H1 (cell line): ENCODE data around the gene SCN1B. TPM values are rescaled to one million over a fixed set of nuclear protein-coding genes. Genes with fewer than 3 reads are reported as not detected.

ENCODE experiments used
- CTCF ChIA-PET: fragments of 300-600 bp; sonication (Branson Sonifier 250); formaldehyde crosslinking; loops from one replicate; lab custom pipeline; 2021; ENCODE audit not compliant: partially characterized antibody; lab: Charles Lee
- POLR2A ChIA-PET: fragments of 300-600 bp; sonication (Branson Sonifier 250); formaldehyde crosslinking; loops from one replicate; lab custom pipeline; 2021; ENCODE audit warnings: inconsistent platforms; ENCODE audit not compliant: partially characterized antibody; lab: Charles Lee
- DNase-seq, 2 experiments: peaks; one replicate each; pipeline versions ENCODE4 v3.0.0 to v3.0.0-alpha.2; 2010 to 2022; ENCODE audit warnings: low spot score in 2 of 2, low read depth in 1 of 2, mixed read lengths in 1 of 2
- FAIRE-seq: peaks from 2 replicates; lab custom pipeline; 2011; peaks lifted over from hg19 to GRCh38; lab: Jason Lieb, UNC
- H2AFZ ChIP-seq: 2 replicates; pipeline ENCODE4 v1.8.1; 2012; ENCODE audit warnings: low read length, inconsistent platforms
- H2AK5ac ChIP-seq: 2 replicates; pipeline ENCODE4 v1.6.1; 2013; ENCODE audit warnings: low read depth, low read length
- H2BK120ac ChIP-seq: replicated peaks from 2 replicates; pipeline ENCODE3; 2013; ENCODE audit warnings: low read depth, low read length, inconsistent platforms
- H2BK12ac ChIP-seq: 2 replicates; pipeline ENCODE4 v1.6.1; 2013; ENCODE audit warnings: low read depth, low read length
- H2BK15ac ChIP-seq: 2 replicates; pipeline ENCODE4 v1.6.1; 2013; ENCODE audit warnings: low read length
- H2BK20ac ChIP-seq: 2 replicates; pipeline ENCODE4 v1.6.1; 2013; ENCODE audit warnings: low read length
- H2BK5ac ChIP-seq: 2 replicates; pipeline ENCODE4 v1.6.1; 2013; ENCODE audit warnings: low read depth, low read length
- H3K14ac ChIP-seq: 2 replicates; pipeline ENCODE4 v1.6.1; 2013; ENCODE audit warnings: inconsistent platforms; ENCODE audit not compliant: insufficient read length
- H3K18ac ChIP-seq: 2 replicates; pipeline ENCODE4 v1.6.1; 2013; ENCODE audit warnings: low read length; ENCODE audit errors: extremely low read depth
- H3K23ac ChIP-seq: 2 replicates; pipeline ENCODE4 v1.6.1; 2013; ENCODE audit warnings: inconsistent platforms; ENCODE audit not compliant: insufficient read length
- H3K23me2 ChIP-seq: 2 replicates; pipeline ENCODE4 v1.6.1; 2013; ENCODE audit warnings: low read depth, low read length
- H3K27ac ChIP-seq: 2 replicates; pipeline ENCODE4 v1.6.1; 2011; ENCODE audit warnings: low read depth, low read length, inconsistent platforms
- H3K27me3 ChIP-seq, 4 experiments: replicated peaks in 1 of 4; 1 replicate in 1 of 4; 2 replicates in 3 of 4; pipeline versions ENCODE4 v1.6.1 to v1.8.1; 2011 to 2013; ENCODE audit warnings: low read length in 3 of 4, mild to moderate bottlenecking in 3 of 4, inconsistent platforms in 2 of 4, mixed read lengths in 2 of 4, moderate library complexity in 1 of 4; ENCODE audit not compliant: control insufficient read depth in 3 of 4, insufficient read depth in 3 of 4; ENCODE audit errors: extremely low read depth in 1 of 4
- H3K36me3 ChIP-seq, 4 experiments: 2 replicates each; pipeline versions ENCODE4 v1.6.1 to v1.8.1; 2011 to 2013; ENCODE audit warnings: mild to moderate bottlenecking in 4 of 4, low read length in 3 of 4, moderate library complexity in 2 of 4, control low read depth in 1 of 4, inconsistent platforms in 1 of 4; ENCODE audit not compliant: insufficient read depth in 4 of 4, control insufficient read depth in 2 of 4
- H3K4ac ChIP-seq: replicated peaks from 2 replicates; pipeline ENCODE3; 2013; ENCODE audit warnings: low read length, low read depth, mixed read lengths, inconsistent platforms; ENCODE audit not compliant: insufficient read length
- H3K4me1 ChIP-seq, 4 experiments: replicated peaks in 1 of 4; 1 replicate in 1 of 4; 2 replicates in 3 of 4; pipeline versions ENCODE4 v1.6.1 to v1.8.1; 2011 to 2013; ENCODE audit warnings: low read length in 3 of 4, inconsistent platforms in 2 of 4, mixed read lengths in 1 of 4; ENCODE audit not compliant: insufficient read depth in 4 of 4, control insufficient read depth in 3 of 4
- H3K4me2 ChIP-seq, 2 experiments: 2 replicates each; pipeline versions ENCODE4 v1.6.1 to v1.8.1; 2011 to 2013; ENCODE audit warnings: low read depth in 2 of 2, low read length in 2 of 2, control low read depth in 1 of 2, inconsistent platforms in 1 of 2, mild to moderate bottlenecking in 1 of 2; ENCODE audit not compliant: insufficient read depth in 1 of 2
- H3K4me3 ChIP-seq, 4 experiments: fragments of 200-600, 300-600 bp in 1 of 4; sonication (generic), shearing (Covaris generic), sonication (Bioruptor Twin) in 1 of 4; 2 replicates each; pipeline versions ENCODE4 v1.5.1 to v1.8.1; 2011 to 2016; ENCODE audit warnings: low read length in 4 of 4, low read depth in 3 of 4, control low read depth in 2 of 4, inconsistent platforms in 2 of 4, mild to moderate bottlenecking in 2 of 4, mixed read lengths in 1 of 4, moderate library complexity in 1 of 4; ENCODE audit not compliant: insufficient read depth in 2 of 4; ENCODE audit errors: extremely low read depth in 1 of 4
- H3K56ac ChIP-seq: replicated peaks from 2 replicates; pipeline ENCODE3; 2013; ENCODE audit warnings: low read depth, mild to moderate bottlenecking, mixed read lengths, low read length, inconsistent platforms; ENCODE audit not compliant: insufficient read length
- H3K79me1 ChIP-seq: 2 replicates; pipeline ENCODE4 v1.6.1; 2013; ENCODE audit warnings: low read depth, low read length, control low read depth
- H3K79me2 ChIP-seq, 2 experiments: 2 replicates each; pipeline versions ENCODE4 v1.6.1 to v1.8.1; 2012 to 2013; ENCODE audit warnings: low read length in 2 of 2, mild to moderate bottlenecking in 2 of 2, inconsistent platforms in 1 of 2; ENCODE audit not compliant: insufficient read depth in 2 of 2, control insufficient read depth in 1 of 2
- H3K9ac ChIP-seq, 4 experiments: replicated peaks in 1 of 4; 1 replicate in 1 of 4; 2 replicates in 3 of 4; pipeline versions ENCODE4 v1.6.1 to v1.8.1; 2011 to 2013; ENCODE audit warnings: low read depth in 3 of 4, low read length in 3 of 4, control low read depth in 2 of 4, mild to moderate bottlenecking in 2 of 4, moderate library complexity in 2 of 4, inconsistent platforms in 1 of 4; ENCODE audit errors: extremely low read depth in 1 of 4
- H3K9me3 ChIP-seq, 2 experiments: 2 replicates each; pipeline versions ENCODE4 v1.6.1 to v1.8.1; 2012 to 2013; ENCODE audit warnings: mild to moderate bottlenecking in 2 of 2, moderate library complexity in 2 of 2, control low read depth in 1 of 2, inconsistent platforms in 1 of 2, low read depth in 1 of 2, low read length in 1 of 2, mixed read lengths in 1 of 2; ENCODE audit not compliant: insufficient read depth in 2 of 2
- H4K20me1 ChIP-seq, 2 experiments: replicated peaks in 1 of 2; 2 replicates each; pipeline versions ENCODE3 to v1.8.1; 2011 to 2013; ENCODE audit warnings: inconsistent platforms in 2 of 2, low read length in 2 of 2, mild to moderate bottlenecking in 1 of 2; ENCODE audit not compliant: insufficient read depth in 2 of 2, control insufficient read depth in 1 of 2
- H4K5ac ChIP-seq: 2 replicates; pipeline ENCODE4 v1.6.1; 2013; ENCODE audit warnings: low read length, low read depth, mixed read lengths, inconsistent platforms; ENCODE audit not compliant: insufficient read length
- H4K8ac ChIP-seq: 2 replicates; pipeline ENCODE4 v1.8.0; 2013; ENCODE audit warnings: mild to moderate bottlenecking, moderate library complexity, low read length, inconsistent platforms; ENCODE audit not compliant: insufficient read depth; ENCODE audit errors: extremely low read depth
- H4K91ac ChIP-seq: replicated peaks from 2 replicates; pipeline ENCODE3; 2013; ENCODE audit warnings: low read length, mixed read lengths, inconsistent platforms; ENCODE audit not compliant: insufficient read length
- ASH2L ChIP-seq: fragments of 200-600, 300-600 bp; sonication (generic); IDR thresholded peaks from one replicate; pipeline ENCODE4 v1.7.1; 2017; ENCODE audit warnings: low read length
- GTF2F1 ChIP-seq: IDR thresholded peaks from 2 replicates; pipeline ENCODE4 v1.6.1; 2012; ENCODE audit warnings: low read depth, low read length, improper control_type of control experiment, borderline replicate concordance
- HDAC6 ChIP-seq: IDR thresholded peaks from one replicate; pipeline ENCODE4 v1.7.1; 2012; ENCODE audit warnings: low read depth, mild to moderate bottlenecking, inconsistent platforms, low read length, moderate library complexity
- POLR2A ChIP-seq, 2 experiments: IDR thresholded peaks; 1 replicate in 1 of 2; 2 replicates in 1 of 2; pipeline ENCODE4 v1.6.1; 2011; ENCODE audit warnings: low read depth in 2 of 2, low read length in 2 of 2, mild to moderate bottlenecking in 2 of 2; ENCODE audit errors: control extremely low read depth in 1 of 2
- POLR2AphosphoS5 ChIP-seq: IDR thresholded peaks from 2 replicates; pipeline ENCODE4 v1.6.1; 2011; ENCODE audit warnings: low read depth, low read length
- RNF2 ChIP-seq: fragments of 200-900, 300-1000 bp; sonication (generic); IDR thresholded peaks from 2 replicates; pipeline ENCODE4 v1.7.1; 2016; ENCODE audit warnings: borderline replicate concordance, low read depth, mild to moderate bottlenecking, antibody characterized with exemption, low read length; ENCODE audit not compliant: poor library complexity, severe bottlenecking; ENCODE audit errors: missing control alignments
- SIX5 ChIP-seq: IDR thresholded peaks from 2 replicates; pipeline ENCODE4 v1.6.1; 2011; ENCODE audit warnings: mild to moderate bottlenecking, low read depth, low read length
- SUZ12 ChIP-seq: fragments of 200-600 bp; sonication (generic); IDR thresholded peaks from 2 replicates; pipeline ENCODE4 v1.6.1; 2012; ENCODE audit warnings: mild to moderate bottlenecking, inconsistent platforms, low read length, moderate library complexity, mixed read lengths
- ZNF274 ChIP-seq: IDR thresholded peaks from 2 replicates; pipeline ENCODE4 v1.7.0; 2012; ENCODE audit warnings: low read length, borderline replicate concordance; ENCODE audit errors: extremely low read depth
- WGBS, 2 experiments: shearing (Covaris generic) in 1 of 2; methylation state at CpG; one replicate each; pipeline versions ENCODE4 v1.1.6 to v1.1.7; 2013 to 2015; ENCODE audit warnings: low lambda C conversion rate in 2 of 2, mixed read lengths in 2 of 2, inconsistent platforms in 1 of 2, low coverage in 1 of 2, missing lambda C conversion rate in 1 of 2; ENCODE audit not compliant: insufficient replicate concordance in 2 of 2, insufficient coverage in 1 of 2, insufficient read length in 1 of 2; ENCODE audit errors: extremely low coverage in 1 of 2, missing lambda C conversion rate in 1 of 2; 5-methylcytosine and 5-hydroxymethylcytosine counted together
- polyA plus RNA-seq, 7 experiments: library from polyadenylated mRNA; depleted of rRNA in 3 of 7; stranded (reverse) in 5 of 7; unstranded in 2 of 7; fragments of >200 nt in 5 of 7; fragments of 200-250 nt in 2 of 7; gene quantifications; 1 replicate in 5 of 7; 2 replicates in 1 of 7; 4 replicates in 1 of 7; pipeline versions ENCODE4 v1.2.1 to v1.2.3, GENCODE V29; 2011 to 2013; ENCODE audit warnings: missing spikeins in 2 of 7, mixed read lengths in 2 of 7
- total RNA-seq: library from RNA; stranded (reverse); fragmentation: NEBNext Ultra II Directional; extraction: Animal tissue kit (Norgen Biotek cat#: 25700); gene quantifications from 2 replicates; pipeline ENCODE4 v1.2.1, GENCODE V29; 2021
- TF ChIP-seq, protein P1 (sequence below): IDR thresholded peaks from 2 replicates; pipeline ENCODE4 v1.6.1; 2012; ENCODE audit warnings: inconsistent platforms

Gene SCN1B
- total and polyA plus RNA-seq, 2 of the 8 experiments (the other 6 are each of a cell fraction or from before 2014, with no cell fraction given), result 3.1 to 3.5 TPM

DNA sequence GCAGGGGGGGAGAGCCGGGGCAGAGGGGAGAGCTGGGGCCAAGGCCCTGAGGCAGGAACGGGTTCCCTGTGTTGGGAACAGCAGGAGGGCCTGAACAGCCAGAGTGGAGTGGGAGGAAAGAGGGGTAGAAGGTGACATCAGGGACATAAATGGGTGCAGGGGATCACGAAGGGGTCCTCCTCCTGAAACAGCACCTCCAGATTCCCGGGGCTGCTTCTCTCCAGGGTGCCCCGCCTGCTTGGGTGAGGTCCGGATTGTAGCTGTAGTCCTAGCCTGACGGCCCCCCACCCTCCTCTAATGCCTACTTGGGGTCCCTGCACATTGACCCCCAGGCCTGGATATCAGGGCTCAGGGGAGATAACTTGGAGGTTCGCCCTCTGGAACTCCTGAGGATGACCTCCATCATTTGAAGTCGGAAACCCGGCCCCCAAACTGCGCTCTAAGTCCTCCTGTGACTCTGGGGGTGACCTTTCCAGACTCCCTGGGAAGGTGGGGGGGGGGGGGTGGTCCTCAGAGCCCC lies 473 bp upstream of the SCN1B start:
- Histone ChIP-seq H3K79me1 (no peaks in the 10 kb centered on the region), H3K79me2 (no peaks in the 10 kb centered on the region), H2BK12ac (no peak overlapping the region), H2BK15ac (no peak overlapping the region), H3K9ac (no peak overlapping the region), H3K4me1 (peaks cover 0 to 8% (median 4%) of the 10 kb centered on the region in 4 experiments; a peak in 6 of 7 replicates), H3K56ac (no peak overlapping the region), H3K9me3 (no peaks in the 10 kb centered on the region), H2AFZ (no peak overlapping the region), H4K91ac (no peak overlapping the region), H3K27me3 (peaks cover 4 to 32% (median 28%) of the 10 kb centered on the region in 4 experiments), H2BK5ac (no peak overlapping the region), H3K4me2 (peak overlapping the region; percentile 77 to 95), H2BK20ac (no peak overlapping the region), H3K4me3 (peak overlapping the region; percentile 38 to 69 (median 40)), H3K4ac (no peak overlapping the region), H4K8ac (0 out of 2 replicates have a peak overlapping the region, but pooled peaks have one; percentile 17), H4K20me1 (peaks cover 7 to 12% of the 10 kb centered on the region in 2 experiments), H4K5ac (no peak overlapping the region), H3K23me2 (peaks cover 10% of the 10 kb centered on the region; the same call in 1 of the 2 replicates), H3K36me3 (peaks cover 11 to 32% (median 22%) of the 10 kb centered on the region in 4 experiments), H3K18ac (peak overlapping the region; percentile 32; the same call in 1 of the 2 replicates), H2AK5ac (no peak overlapping the region; the same call in 1 of the 2 replicates), H3K27ac (no peak overlapping the region), H3K14ac (no peak overlapping the region), H3K23ac (no peak overlapping the region), H2BK120ac (no peak overlapping the region)
- FAIRE-seq (no peak), DNase-seq (peak in 1 of 2 experiments; percentile 62)
- ChIA-PET CTCF (interaction anchor here (0.9 kb wide), 1 partner anchor 20 kb away, joined by 3 read pairs; no protein-coding TSS in a partner anchor), POLR2A (interaction anchor here (0.8 to 24.8 kb wide), 8 partner anchors 9 to 66 kb away, joined by 3 to 366 read pairs (median 6); partner anchors contain the start of genes GRAMD1A, HPN and ZNF792)
- TF ChIP-seq GTF2F1 (no peak), RNF2 (no peak), SUZ12 (no peak), POLR2A (IDR thresholded peaks at IDR 0.05; ENCODE audit: control extremely low read depth in 1 of 2, low read depth in 2 of 2, low read length in 2 of 2) (peak in 1 of 2 experiments; percentile 76; a peak in 2 of 3 replicates), ZNF274 (no peak), HDAC6 (no peak), POLR2AphosphoS5 (peak; percentile 76), ASH2L (no peak), SIX5 (no peak)
- TF ChIP-seq, protein P1, sequence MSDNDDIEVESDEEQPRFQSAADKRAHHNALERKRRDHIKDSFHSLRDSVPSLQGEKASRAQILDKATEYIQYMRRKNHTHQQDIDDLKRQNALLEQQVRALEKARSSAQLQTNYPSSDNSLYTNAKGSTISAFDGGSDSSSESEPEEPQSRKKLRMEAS, result no peak
- 36% methylated on average over 8 of the region's 11 CpGs; no CpG with 5 or more reads in 1 of the 2 experiments for WGBS, 2 experiments
